Measurements from ENCODE around the gene GRID1.

GRCh38 chr10:86261470-86261869 lies 105.1 kb downstream of the GRID1 start:
- TF ChIP-seq EZH2 (IDR thresholded peaks at IDR 0.05; ENCODE audit: insufficient read depth, low read length) (no peak), CTCF (IDR thresholded peaks at IDR 0.05; ENCODE audit: insufficient read depth, low read depth, low read length) (no peak)
